Measurements from ENCODE around the gene ABTB2. TPM values are rescaled to one million over a fixed set of nuclear protein-coding genes. Genes with fewer than 3 reads are reported as not detected.

The ABTB2 gene
- total RNA-seq, 1 experiment from 2014 or later: 5.5 TPM

DNA sequence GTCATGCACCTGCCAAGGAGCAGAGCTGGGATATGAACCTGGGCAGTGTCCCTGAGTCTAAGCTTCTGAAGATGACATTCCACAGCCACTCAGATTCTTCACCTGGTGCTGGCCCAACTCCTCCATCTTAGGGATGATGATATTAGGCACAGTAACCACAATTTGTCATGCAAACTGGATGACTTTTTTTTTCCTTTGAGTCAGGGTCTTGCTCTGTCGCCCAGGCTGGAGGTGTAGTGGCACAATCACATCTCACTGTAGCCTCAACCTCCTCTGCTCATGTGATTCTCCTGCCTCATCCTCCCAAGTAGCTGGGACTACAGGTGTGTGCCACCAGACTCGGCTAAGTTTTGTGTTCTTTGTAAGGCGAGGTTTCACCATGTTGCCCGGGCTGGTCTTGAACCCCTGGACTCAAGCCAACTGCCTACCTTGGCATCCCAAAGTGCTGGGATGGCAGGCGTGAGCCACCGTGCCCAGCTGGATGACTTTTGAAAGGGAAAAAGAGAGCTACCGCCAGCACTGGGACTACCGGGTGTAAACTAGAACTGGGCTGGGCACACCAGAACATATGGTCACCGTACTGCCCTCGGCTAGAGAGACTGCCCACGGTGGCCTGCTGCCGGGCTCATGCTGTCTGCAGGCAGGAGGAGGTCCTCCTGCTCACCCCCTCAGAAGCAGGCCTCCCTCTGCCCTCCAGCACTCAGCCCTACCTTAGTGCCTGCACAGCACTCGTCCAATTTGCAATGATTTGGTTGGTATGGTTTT is 174.7 kb downstream of the ABTB2 start:
- WGBS (ENCODE audit: extremely low coverage, insufficient read length, low lambda C conversion rate): no CpG with 5 or more reads among the region's 13 CpGs
- no peaks in the 10 kb centered on the region for H3K36me3 Mint-ChIP-seq (ENCODE audit: insufficient read depth in 1 of 3, low read depth in 3 of 3)
- Histone ChIP-seq H3K23me2 (ENCODE audit: insufficient read length, low read depth, low read length, poor library complexity, severe bottlenecking) (peaks cover 2% of the 10 kb centered on the region), H2BK15ac (ENCODE audit: low read depth, low read length) (no peak overlapping the region), H2BK120ac (ENCODE audit: low read depth, low read length, poor library complexity, severe bottlenecking) (no peak overlapping the region), H2AFZ (ENCODE audit: low read length) (no peak overlapping the region), H3K79me1 (ENCODE audit: insufficient read depth, low read depth, low read length, poor library complexity, severe bottlenecking) (no peaks in the 10 kb centered on the region), H3K9me3 (ENCODE audit: control insufficient read depth, low read depth, low read length) (no peaks in the 10 kb centered on the region), H4K20me1 (ENCODE audit: control insufficient read depth, insufficient read depth, insufficient read length) (no peaks in the 10 kb centered on the region), H4K8ac (replicated peaks; ENCODE audit: insufficient read length, low read depth, low read length) (no peak overlapping the region), H4K5ac (ENCODE audit: insufficient read length, low read depth, low read length) (no peak overlapping the region), H3K14ac (ENCODE audit: insufficient read depth, low read length) (no peak overlapping the region; the same call in 1 of the 2 replicates), H3T11ph (ENCODE audit: low read length) (no peak overlapping the region), H3K4me1 (ENCODE audit: insufficient read depth, low read length) (peaks cover 9% of the 10 kb centered on the region; the same call in 1 of the 2 replicates), H3K18ac (ENCODE audit: insufficient read length, low read depth, low read length) (no peak overlapping the region), H3K79me2 (ENCODE audit: insufficient read depth, low read length) (no peaks in the 10 kb centered on the region), H2BK20ac (ENCODE audit: low read depth, low read length, poor library complexity, severe bottlenecking) (no peak overlapping the region), H3K4me2 (ENCODE audit: insufficient read depth, insufficient read length, low read length) (no peak overlapping the region), H4K91ac (ENCODE audit: insufficient read length, low read depth, low read length) (no peak overlapping the region), H2BK5ac (ENCODE audit: insufficient read length, low read length) (no peak overlapping the region), H2AK5ac (ENCODE audit: insufficient read length, low read length) (no peak overlapping the region), H3K27ac (ENCODE audit: insufficient read length, low read depth, low read length) (no peak overlapping the region), H3K56ac (ENCODE audit: insufficient read length, low read depth, low read length) (no peak overlapping the region), H3K9ac (ENCODE audit: extremely low read depth, insufficient read length, low read length) (no peak overlapping the region), H2BK12ac (ENCODE audit: insufficient read length, low read depth, low read length) (no peak overlapping the region), H3K4ac (ENCODE audit: low read depth, low read length) (no peak overlapping the region), H3K23ac (ENCODE audit: insufficient read length, low read depth, low read length) (no peak overlapping the region), H3K27me3 (ENCODE audit: insufficient read depth, low read length) (no peaks in the 10 kb centered on the region)
- no peak overlapping the region for H3K27ac Mint-ChIP-seq
- H3K27me3 Mint-ChIP-seq (ENCODE audit: low read depth): no peaks in the 10 kb centered on the region; the same call in 1 of the 2 replicates
- TF ChIP-seq, protein P1, sequence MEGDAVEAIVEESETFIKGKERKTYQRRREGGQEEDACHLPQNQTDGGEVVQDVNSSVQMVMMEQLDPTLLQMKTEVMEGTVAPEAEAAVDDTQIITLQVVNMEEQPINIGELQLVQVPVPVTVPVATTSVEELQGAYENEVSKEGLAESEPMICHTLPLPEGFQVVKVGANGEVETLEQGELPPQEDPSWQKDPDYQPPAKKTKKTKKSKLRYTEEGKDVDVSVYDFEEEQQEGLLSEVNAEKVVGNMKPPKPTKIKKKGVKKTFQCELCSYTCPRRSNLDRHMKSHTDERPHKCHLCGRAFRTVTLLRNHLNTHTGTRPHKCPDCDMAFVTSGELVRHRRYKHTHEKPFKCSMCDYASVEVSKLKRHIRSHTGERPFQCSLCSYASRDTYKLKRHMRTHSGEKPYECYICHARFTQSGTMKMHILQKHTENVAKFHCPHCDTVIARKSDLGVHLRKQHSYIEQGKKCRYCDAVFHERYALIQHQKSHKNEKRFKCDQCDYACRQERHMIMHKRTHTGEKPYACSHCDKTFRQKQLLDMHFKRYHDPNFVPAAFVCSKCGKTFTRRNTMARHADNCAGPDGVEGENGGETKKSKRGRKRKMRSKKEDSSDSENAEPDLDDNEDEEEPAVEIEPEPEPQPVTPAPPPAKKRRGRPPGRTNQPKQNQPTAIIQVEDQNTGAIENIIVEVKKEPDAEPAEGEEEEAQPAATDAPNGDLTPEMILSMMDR (conservative IDR thresholded peaks at IDR 0.05): no peak
- H3K4me1 Mint-ChIP-seq: peaks cover 30 to 32% of the 10 kb centered on the region in 2 experiments
- H3K9me3 Mint-ChIP-seq: no peaks in the 10 kb centered on the region
- no peak for DNase-seq
- no peak overlapping the region for H3K4me3 Mint-ChIP-seq
